Prostate gland (tissue), 2 donors: ENCODE measurements around the gene ADARB1. TPM values are rescaled to one million over a fixed set of nuclear protein-coding genes. Genes with fewer than 3 reads are reported as not detected.

ENCODE experiments used
- DNase-seq: peaks from one replicate; pipeline ENCODE4 v3.0.0-alpha.2; 2019; ENCODE audit warnings: low spot score
- H3K27ac ChIP-seq, 2 donors: fragments of 200-600 bp; sonication (generic); 2 replicates each; pipeline ENCODE4 v1.5.1; 2017 to 2019
- H3K27me3 ChIP-seq: fragments of 200-600 bp; sonication (generic); replicated peaks from 2 replicates; pipeline ENCODE4 v1.5.1; 2019; ENCODE audit not compliant: insufficient read depth
- H3K36me3 ChIP-seq, 2 donors: fragments of 200-600 bp; sonication (generic); 1 replicate in 1 of 2; 2 replicates in 1 of 2; pipeline versions ENCODE4 v1.5.1 to v1.8.1; 2017 to 2019
- H3K4me1 ChIP-seq: fragments of 200-600 bp; sonication (generic); replicated peaks from 2 replicates; pipeline ENCODE4 v1.5.1; 2019
- H3K4me3 ChIP-seq, 2 donors: fragments of 200-600 bp; sonication (generic); 2 replicates each; pipeline ENCODE4 v1.5.1; 2017 to 2019
- H3K9me3 ChIP-seq: fragments of 200-600 bp; sonication (generic); 2 replicates; pipeline ENCODE4 v1.5.1; 2017
- CTCF ChIP-seq, 4 experiments: fragments of 200-600 bp in 2 of 4; fragments of 450-650 bp in 2 of 4; sonication (generic) in 2 of 4; IDR thresholded peaks; 1 replicate in 3 of 4; 2 replicates in 1 of 4; pipeline ENCODE4 v1.5.1; 2016 to 2019; ENCODE audit warnings: antibody characterized with exemption in 4 of 4, mild to moderate bottlenecking in 2 of 4, moderate library complexity in 2 of 4
- POLR2A ChIP-seq: fragments of 450-650 bp; IDR thresholded peaks from one replicate; pipeline ENCODE4 v1.6.1; 2016; ENCODE audit warnings: antibody characterized with exemption, mild to moderate bottlenecking
- POLR2AphosphoS5 ChIP-seq: sonication (generic); formaldehyde crosslinking; IDR thresholded peaks from one replicate; pipeline ENCODE4 v1.6.1; 2017; ENCODE audit warnings: antibody characterized with exemption
- WGBS: methylation state at CpG from one replicate; pipeline ENCODE4 v1.1.5; 2018; 5-methylcytosine and 5-hydroxymethylcytosine counted together
- intact Hi-C: fragments of 100-400 bp; cut with DNase I; formaldehyde crosslinking; loops from one replicate; pipeline ENCODE4 v1.14.2; 2022
- total RNA-seq, 2 donors: library from RNA; depleted of rRNA; stranded (reverse); fragments of >200 nt; gene quantifications; one replicate each; pipeline ENCODE4 v1.1.0, GENCODE V29; 2016

The ADARB1 gene
- total RNA-seq, 2 donors from 2014 or later: 21.0 to 30.9 TPM

- no peaks in the 10 kb centered on the region for H3K27me3 ChIP-seq
- no peaks in the 10 kb centered on the region for H3K4me1 ChIP-seq
- no peaks in the 10 kb centered on the region for H3K36me3 ChIP-seq
- H3K27ac ChIP-seq: no peak overlapping the region
- H3K4me3 ChIP-seq: no peak overlapping the region
- TF ChIP-seq POLR2AphosphoS5: no peak
- no peak for TF ChIP-seq CTCF (IDR thresholded peaks at IDR 0.05)
- no peak for TF ChIP-seq POLR2A
- no peak for DNase-seq
- H3K9me3 ChIP-seq: no peaks in the 10 kb centered on the region
- intact Hi-C loops: no loop called here
Measured at GRCh38 chr21:45155910-45156309, 81.5 kb downstream of the ADARB1 start.

GRCh38 chr21:45156459-45156858 lies 82.1 kb downstream of the ADARB1 start:
- WGBS: 81% methylated on average over 3 of the region's 3 CpGs
- Histone ChIP-seq H3K36me3 (no peaks in the 10 kb centered on the region), H3K4me1 (peaks cover 3% of the 10 kb centered on the region), H3K27me3 (no peaks in the 10 kb centered on the region), H3K27ac (no peak overlapping the region), H3K9me3 (no peaks in the 10 kb centered on the region), H3K4me3 (no peak overlapping the region)
- intact Hi-C loops: no loop called here
- no peak for DNase-seq
- TF ChIP-seq POLR2A: no peak
- no peak for TF ChIP-seq CTCF (IDR thresholded peaks at IDR 0.05)
- no peak for TF ChIP-seq POLR2AphosphoS5

- Histone ChIP-seq H3K9me3 (no peaks in the 10 kb centered on the region), H3K4me1 (peaks cover 3% of the 10 kb centered on the region), H3K27me3 (no peaks in the 10 kb centered on the region), H3K36me3 (no peaks in the 10 kb centered on the region), H3K27ac (no peak overlapping the region), H3K4me3 (no peak overlapping the region)
- TF ChIP-seq POLR2A (no peak), CTCF (IDR thresholded peaks at IDR 0.05) (no peak), POLR2AphosphoS5 (no peak)
- no peak for DNase-seq
- intact Hi-C loops: no loop called here
- WGBS: 94% methylated on average over 8 of the region's 8 CpGs
Measured at GRCh38 chr21:45157932-45158331, 83.6 kb downstream of the ADARB1 start.

GRCh38 chr21:45158491-45159423 lies 84.4 kb downstream of the ADARB1 start:
- TF ChIP-seq CTCF (IDR thresholded peaks at IDR 0.05) (no peak), POLR2A (no peak), POLR2AphosphoS5 (no peak)
- DNase-seq: no peak
- Histone ChIP-seq H3K27me3 (no peaks in the 10 kb centered on the region), H3K4me3 (no peak overlapping the region), H3K36me3 (no peaks in the 10 kb centered on the region), H3K9me3 (no peaks in the 10 kb centered on the region), H3K27ac (no peak overlapping the region), H3K4me1 (peaks cover 3% of the 10 kb centered on the region)
- intact Hi-C loops: no loop called here
- WGBS: 87% methylated on average over 16 of the region's 16 CpGs

- H3K36me3 ChIP-seq: no peaks in the 10 kb centered on the region
- no peak overlapping the region for H3K27ac ChIP-seq
- intact Hi-C loops: loop anchor here (10.0 kb wide), 1 partner anchor 65 kb away; no protein-coding TSS in a partner anchor
- TF ChIP-seq POLR2AphosphoS5: no peak
- 87% methylated on average over 7 of the region's 7 CpGs for WGBS
- no peaks in the 10 kb centered on the region for H3K9me3 ChIP-seq
- no peak for DNase-seq
- peaks cover 3% of the 10 kb centered on the region for H3K4me1 ChIP-seq
- H3K4me3 ChIP-seq: no peak overlapping the region
- no peaks in the 10 kb centered on the region for H3K27me3 ChIP-seq
Measured at GRCh38 chr21:45160198-45160597, 85.8 kb downstream of the ADARB1 start.
